GM19438 (cell line): ENCODE data around the gene ASIP.
A peak's percentile ranks its signal among the peaks of the same experiment; 100 is the strongest.

ENCODE experiments used
- ATAC-seq: cut with Tn5 transposase; IDR thresholded peaks from one replicate; pipeline ENCODE4 v1.9.1; 2021; ENCODE audit warnings: low read depth; ENCODE audit not compliant: unreplicated experiment

Gene ASIP

GRCh38 chr20:34309691-34310090, 68.5 kb downstream of the ASIP start:
- ATAC-seq: no peak

GRCh38 chr20:34310481-34311117, 69.4 kb downstream of the ASIP start:
- no peak for ATAC-seq

GRCh38 chr20:34311118-34312023, 70.1 kb downstream of the ASIP start:
- no peak for ATAC-seq

- ATAC-seq: no peak
Measured at GRCh38 chr20:34312024-34312460, 70.8 kb downstream of the ASIP start.

GRCh38 chr20:34312544-34313217, 71.5 kb downstream of the ASIP start:
- ATAC-seq: peak; percentile 80

GRCh38 chr20:34315236-34315635, 74.0 kb downstream of the ASIP start:
- no peak for ATAC-seq

- ATAC-seq: no peak
Measured at GRCh38 chr20:34316196-34316814, 75.1 kb downstream of the ASIP start.
